Skin epidermis (tissue), 12 donors: ENCODE data around the gene PEPD.
A peak's percentile ranks its signal among the peaks of the same experiment; 100 is the strongest.

Source experiments
- H3K27ac ChIP-seq, 21 experiments: fragments of 200-600 bp; sonication (generic) in 11 of 21; one replicate each; pipeline ENCODE4 v1.5.0; 2020; ENCODE audit warnings: mild to moderate bottlenecking in 3 of 21, inconsistent platforms in 2 of 21, moderate library complexity in 2 of 21
- H3K4me3 ChIP-seq, 7 experiments: fragments of 200-600 bp; sonication (generic) in 2 of 7; one replicate each; pipeline ENCODE4 v1.5.0; 2020; ENCODE audit warnings: inconsistent platforms in 2 of 7, mild to moderate bottlenecking in 2 of 7, moderate library complexity in 1 of 7

PEPD gene

DNA sequence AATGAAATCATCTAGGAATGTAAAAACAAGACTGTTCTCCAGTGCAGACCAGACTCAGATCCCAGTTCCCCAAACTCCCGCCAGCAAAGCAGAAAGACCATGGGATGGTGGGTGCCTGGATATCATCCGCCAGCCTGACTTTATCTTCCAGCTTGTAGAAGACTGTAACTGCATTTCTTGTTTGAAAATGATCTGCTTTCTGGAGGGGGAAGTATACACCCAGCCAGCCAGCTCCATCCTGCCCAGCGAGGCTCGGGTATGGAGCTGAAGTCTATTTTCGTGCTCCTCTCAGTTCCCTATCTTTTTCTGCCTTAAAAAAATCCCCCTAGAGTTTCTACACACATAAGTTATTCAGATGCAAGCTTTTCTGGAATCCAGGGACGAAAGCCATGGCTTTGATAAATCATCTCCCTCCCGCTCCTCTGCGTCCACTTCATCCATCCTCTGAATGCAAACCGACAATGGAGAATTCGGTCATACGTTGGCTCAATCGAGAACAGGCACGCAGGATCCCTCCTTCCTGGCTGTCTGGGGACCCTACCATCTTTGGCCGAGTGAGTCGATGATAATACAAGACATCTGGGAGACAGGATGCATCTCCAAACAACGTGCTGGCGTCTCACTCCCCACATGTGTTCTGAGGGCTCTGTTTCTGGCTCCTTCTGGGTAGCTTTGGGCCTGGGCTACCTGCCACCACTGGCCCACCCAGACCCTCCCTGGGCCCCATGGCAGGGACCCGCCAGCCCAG lies 116.9 kb downstream of the PEPD start:
- Histone ChIP-seq H3K4me3 (no peak overlapping the region), H3K27ac (peak overlapping the region in 4 of 21 experiments; percentile 14 to 65 (median 25))

DNA sequence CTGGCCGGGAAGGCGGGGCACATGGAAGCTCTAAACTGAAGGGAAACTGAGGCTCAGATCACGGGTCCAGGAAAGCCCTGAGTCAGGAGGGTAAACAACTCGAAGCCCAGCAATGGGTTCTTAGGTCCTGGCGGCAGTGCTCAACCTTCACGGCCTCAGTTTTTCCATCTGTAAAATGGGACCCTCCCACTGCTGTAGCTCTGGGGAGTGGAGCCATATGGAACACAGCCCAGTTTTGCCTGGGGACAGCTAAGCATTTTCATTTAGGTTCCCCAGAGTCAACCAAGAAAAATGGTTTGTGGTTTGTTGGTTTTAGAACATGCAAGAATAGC lies 117.7 kb downstream of the PEPD start:
- peak overlapping the region in 2 of 21 experiments; percentile 29 to 65 for H3K27ac ChIP-seq

DNA sequence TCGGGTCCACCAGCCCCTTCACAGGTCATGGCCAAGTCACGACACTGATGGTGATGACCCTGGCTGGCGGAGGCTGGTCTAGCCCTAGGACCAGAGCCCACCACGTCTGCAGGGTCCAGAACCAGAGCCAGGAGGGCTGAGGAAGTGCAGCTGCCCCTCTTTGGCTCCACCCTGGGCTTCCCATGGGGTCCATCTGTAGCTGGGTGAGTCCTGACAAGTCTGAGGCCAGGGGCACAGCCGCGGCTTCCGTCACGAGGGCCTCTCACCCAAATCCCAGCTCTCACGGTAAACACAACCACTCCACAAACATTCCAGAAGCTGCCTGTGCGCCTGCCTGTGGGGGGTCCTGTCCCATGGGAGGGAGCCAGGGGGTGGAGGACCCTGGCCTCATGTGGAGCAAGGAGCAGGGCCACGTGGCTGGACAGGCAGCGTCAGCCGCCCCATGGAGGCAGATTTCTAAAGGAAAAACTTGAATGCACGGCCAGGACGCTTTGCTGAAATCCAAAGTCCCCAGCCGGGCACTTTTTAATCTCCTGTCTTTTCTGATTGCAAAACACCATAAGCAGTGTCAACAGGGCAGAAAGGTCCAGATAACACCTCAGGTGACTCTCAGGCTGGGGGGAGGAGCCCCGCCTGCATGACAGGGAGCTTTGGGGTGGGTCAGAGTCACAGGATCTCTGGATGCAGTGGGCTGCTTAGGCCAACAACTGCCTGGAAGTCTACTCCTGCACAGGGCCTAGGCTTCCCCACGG lies 118.2 kb downstream of the PEPD start:
- H3K4me3 ChIP-seq: no peak overlapping the region
- peak overlapping the region in 1 of 21 experiments; percentile 65 for H3K27ac ChIP-seq

More for the DNA sequence above, 117.7 kb downstream of the PEPD start:
- H3K4me3 ChIP-seq: no peak overlapping the region

DNA sequence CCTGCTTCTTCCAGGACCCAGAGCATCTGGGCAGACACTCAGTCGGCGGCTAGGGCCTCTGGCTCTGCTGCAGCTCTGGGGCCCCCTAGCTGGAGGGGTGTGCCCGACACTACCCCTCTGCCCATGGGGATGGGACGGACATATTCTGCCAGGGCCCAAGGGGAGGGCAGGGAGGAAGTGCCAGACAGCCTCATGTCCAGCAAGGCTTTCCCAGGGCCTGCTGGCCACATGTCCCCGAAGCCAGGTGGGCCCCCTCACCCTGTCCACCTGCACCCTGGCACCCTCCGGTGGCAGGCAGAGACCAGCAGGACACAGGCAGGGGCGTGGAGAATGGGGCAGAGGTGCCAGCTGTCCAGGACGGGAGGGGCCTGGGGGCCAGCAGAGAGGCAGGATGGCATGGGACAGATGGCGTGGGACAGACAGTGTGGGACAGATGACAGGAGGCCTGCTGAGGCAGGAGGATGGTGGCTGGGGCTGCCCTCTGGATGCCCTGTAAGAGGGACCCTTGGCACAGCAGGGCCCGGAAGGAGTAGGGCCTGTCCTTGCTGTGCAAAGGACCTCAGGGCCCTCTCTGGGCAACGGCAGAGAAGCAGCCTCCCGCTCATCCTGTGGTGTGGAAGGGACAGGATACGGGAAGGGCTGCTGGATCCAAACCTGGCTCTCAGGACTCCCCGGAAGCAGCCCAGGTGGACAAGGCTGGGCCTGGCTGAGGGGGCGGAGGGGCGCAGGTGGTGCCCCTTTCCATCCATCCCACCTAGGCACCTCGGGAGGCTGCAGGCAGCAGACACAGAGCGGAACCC lies 119.0 kb downstream of the PEPD start:
- H3K4me3 ChIP-seq: no peak overlapping the region
- H3K27ac ChIP-seq: no peak overlapping the region

DNA sequence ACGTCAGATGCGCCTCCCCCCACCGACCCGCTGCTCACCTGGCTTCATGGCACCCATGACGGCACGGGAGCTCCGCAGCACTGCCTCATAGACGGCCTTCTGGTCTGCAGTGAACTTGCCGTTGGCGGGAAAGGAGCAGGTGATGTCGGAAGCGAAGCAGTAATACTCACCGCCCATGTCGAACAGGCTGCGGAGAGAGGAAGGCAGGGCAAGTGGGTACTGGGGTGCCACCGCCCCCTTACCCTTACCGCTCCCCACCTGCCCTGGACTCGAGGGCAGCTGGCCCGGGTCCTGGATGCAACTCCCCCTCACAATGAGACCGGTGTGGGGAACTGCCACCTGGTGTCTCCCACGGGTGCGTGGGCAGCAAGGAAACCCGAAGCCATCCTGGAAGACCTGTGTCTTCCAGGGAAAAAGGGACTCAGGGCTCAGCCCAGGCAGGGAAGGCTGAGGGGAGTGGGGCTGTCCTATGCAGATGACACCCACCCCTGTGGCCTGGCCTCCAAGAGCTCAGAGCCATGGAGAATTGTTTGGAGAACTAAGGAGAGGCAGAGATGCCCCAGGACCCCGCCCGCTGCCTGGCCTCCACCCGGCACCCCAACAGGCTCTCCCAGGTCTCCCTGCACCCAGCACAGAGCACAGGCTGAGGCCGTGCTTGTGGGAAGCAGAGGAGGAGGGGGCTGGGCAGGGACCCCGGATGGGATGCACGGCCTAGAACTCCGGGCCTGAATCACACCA lies 119.7 kb downstream of the PEPD start:
- no peak overlapping the region for H3K27ac ChIP-seq

DNA sequence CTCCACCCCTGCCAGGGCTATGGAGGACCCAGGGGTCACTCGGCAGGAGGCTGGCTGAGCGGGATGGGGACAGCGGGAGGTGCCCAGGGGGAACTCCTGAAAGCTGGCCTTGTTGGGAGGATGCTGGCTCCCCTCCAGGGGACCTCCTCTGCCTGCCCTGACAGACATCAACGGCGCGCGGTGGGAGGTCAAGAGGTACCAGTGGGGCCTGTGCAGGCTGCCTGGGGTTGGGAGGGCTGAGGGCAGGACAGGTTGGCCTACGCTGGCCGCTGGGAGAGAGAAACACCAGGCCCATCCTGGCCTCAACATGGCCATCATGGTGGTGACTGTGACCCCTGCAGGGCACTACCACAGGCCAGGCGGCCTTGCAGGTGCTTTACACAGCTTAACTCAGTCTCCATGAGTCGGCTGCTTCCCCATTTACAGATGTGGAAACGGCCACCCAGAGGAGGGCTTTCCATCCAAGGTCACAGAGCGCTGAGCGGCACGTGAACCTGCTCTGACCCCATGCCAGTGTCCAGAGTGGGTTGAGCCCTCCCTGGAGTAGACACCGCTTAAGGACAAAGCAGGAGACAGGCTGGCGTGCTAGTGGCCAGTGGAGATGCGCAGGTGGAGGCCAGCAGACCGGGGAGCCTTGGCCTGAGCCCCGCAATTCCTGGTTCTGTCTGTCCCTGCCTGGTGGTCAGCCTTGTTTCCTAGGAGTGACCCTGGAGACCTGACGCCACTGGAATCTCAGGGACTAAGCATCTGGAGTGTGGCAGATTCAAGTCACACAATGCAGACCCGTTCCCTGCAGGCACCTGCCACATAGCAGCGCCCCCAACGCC lies 120.5 kb downstream of the PEPD start:
- H3K27ac ChIP-seq: no peak overlapping the region
- H3K4me3 ChIP-seq: no peak overlapping the region

More for the DNA sequence above, 119.7 kb downstream of the PEPD start:
- no peak overlapping the region for H3K4me3 ChIP-seq

DNA sequence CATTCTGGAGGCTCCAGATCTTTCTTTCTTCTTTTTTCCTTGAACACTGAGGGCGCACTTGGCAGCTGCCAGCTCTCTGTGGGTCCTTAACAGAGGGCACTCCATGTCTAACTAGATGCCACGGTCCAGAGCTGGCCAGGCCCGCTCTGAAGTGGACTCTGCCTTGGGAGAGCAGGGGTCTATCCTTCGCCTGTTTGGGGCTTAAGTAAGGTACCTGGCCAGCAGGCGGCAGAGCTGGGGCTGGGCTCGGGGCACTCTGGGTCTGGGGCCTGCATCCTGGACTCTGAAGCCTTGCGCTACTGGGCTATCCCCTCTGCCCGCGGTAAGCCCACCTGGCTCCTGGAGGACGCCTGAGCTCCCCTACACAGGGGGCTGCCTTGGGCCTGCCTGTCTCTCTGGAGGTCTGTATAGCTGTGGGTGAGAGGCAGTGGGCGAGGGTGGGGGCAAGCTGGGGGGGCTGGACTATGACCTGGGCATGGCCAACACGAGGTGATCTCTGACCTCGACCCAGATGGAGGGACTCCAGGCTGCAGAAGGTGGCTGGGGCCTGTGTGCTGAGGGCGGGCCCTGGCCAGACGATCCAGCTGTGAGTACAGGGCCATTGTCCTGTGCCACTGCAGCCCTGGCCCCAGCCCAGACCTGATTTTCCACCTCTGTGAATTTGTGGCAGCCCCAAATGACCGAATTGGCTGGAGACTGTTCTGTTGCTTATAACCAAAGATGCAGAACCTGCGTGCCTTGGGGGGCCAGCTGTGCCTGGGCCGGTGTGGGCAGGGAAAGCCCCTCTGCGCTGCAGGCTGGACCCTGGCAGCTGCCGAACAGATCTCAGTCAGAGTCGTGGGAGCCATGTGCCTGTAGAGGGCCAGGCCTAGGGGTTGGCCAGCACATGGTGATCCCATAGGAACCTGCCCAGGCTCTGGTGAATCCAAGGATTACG lies 121.6 kb downstream of the PEPD start:
- Histone ChIP-seq H3K27ac (no peak overlapping the region), H3K4me3 (no peak overlapping the region)

DNA sequence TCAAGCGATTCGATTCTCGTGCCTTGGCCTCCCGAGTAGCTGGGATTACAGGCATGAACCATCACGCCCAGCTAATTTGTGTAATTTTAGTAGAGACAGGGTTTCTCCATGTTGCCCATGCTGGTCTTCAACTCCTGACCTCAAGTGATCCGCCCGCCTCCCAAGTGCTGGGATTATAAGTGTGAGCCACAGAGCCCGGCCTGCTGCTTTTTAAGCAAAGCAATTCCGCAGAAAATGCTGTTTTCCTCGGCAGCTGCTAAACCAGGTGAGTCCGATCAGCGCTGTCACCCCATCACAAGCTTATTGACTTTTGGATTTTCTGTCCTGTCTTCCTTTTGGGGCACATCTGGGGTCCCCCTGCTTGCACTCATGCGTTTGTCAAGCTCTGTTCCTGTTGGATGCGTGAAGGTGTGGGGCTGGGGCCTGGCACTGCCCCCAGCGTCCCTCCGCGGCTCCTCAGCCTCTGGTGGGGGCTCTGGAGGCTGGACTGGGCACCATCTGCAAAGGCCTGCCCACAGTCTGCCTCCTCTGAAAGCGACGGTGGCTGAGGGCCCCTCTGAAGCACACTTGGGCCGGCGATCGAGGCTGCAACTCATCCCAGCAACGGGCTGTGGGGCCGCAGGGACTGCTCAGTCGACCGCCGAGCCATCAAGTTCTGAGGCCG lies 122.4 kb downstream of the PEPD start:
- no peak overlapping the region for H3K4me3 ChIP-seq
- no peak overlapping the region for H3K27ac ChIP-seq

DNA sequence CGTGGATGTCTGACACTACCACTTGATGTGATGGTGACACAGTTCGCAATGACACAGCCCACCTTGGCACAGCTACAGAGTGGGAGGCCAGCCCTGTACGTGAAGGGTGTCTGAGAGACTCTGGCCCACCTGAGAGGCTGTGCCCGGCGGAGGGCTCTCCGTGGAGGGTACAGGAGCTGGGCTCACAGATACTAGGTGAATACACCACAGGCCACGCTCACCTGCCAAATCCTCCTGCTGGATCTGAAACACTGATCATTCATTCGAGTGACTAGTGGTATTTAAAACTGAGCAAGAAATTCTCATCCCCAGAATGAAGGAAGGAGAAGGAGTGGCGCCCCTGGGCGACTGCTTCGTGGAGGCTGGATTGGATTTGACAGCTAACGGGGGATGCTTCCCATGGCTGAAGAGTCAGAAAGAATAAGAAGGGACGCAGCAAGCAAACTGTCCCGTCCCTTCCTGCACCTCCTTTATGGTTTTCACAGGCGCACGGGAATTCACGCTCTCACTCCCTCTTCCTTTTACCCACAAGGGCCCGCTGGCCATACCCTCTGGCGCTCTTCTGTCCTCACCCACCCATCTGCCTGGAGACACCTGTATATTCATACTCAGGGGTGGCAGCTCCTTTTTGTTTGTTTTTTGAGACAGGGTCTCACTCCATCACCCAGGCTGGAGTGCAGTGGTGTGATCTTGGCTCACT lies 123.1 kb downstream of the PEPD start:
- Histone ChIP-seq H3K4me3 (no peak overlapping the region), H3K27ac (no peak overlapping the region)

DNA sequence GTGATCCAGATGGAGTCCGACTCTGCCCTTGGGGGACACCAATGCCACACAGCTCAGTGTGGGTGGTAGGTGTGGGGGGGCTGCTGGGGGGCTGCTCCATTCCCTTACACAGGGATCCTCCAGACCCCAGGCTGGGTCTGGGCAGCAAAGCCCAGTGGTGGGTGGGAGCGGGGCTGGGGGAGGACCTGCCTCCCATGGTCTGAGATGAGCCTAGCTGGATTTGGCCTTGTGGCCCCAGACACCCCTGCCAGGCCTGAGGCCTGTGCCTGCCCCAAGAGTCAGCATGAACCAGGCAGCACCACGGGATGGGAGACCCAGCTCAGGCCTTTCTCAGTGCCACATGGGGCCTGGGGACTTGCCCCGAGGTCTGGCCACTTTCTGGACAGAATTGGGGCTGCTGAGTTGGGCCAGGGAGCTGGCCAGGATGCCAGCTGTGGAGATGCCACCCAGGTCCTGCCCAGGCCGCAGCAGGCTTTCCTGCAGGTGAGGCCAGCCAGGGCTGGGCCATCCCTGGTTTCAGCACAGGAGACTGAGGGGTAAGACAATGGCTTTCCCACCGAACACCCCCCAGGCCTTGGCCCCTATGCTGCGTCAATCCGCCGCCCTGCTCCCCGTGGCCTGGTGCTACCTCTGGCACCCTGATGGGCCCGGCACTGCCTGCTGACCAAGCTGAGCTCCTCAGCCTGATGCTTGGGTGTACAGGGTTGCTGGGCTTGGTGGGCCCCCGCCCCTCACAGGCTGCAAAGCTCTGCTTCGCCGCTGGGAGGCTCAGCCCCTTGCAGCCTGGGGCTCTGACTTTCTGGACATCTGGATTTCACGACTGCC lies 123.8 kb downstream of the PEPD start:
- H3K4me3 ChIP-seq: no peak overlapping the region
- H3K27ac ChIP-seq: peak overlapping the region in 1 of 21 experiments; percentile 7

DNA sequence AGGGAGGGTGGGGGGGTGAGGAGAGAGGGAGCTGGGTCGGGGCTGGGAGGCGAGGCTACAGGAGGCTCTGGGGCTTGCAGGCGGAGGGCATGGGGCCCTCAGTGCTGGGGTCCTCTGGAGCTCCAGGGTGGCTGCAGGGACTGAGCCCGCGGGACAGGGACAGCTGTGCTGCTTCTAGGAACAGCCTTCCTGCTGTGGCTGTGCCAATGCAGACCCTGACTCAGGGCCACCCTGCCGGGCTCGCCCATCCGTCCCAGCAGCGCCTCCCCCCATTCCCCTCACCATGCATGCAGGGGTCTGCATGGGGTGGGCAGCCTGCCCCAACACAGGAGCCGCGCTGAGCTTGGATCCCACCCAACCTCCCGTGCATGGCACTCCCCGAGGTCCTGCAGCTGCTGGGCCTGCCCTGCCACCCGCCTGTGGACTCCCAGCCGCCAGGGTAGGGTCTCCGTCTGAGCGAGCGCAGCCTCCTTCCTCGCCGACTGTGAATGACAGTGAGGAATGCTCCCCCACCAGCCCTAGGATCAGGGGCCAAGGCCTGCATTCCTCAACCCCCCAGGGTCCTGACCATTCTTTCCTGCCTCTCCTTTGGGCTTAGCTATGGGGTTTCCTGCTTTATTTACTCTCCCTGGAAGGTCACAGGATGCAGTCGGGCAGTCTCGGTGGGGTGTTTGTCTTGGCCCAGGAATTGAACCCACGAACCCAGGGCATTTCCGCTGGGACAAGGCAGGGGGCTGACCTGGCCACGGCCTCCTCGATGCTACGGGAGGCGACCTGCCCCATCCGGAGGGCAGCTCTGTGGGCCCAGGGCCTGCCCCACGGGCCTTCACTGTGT lies 124.7 kb downstream of the PEPD start:
- Histone ChIP-seq H3K4me3 (no peak overlapping the region), H3K27ac (no peak overlapping the region)

DNA sequence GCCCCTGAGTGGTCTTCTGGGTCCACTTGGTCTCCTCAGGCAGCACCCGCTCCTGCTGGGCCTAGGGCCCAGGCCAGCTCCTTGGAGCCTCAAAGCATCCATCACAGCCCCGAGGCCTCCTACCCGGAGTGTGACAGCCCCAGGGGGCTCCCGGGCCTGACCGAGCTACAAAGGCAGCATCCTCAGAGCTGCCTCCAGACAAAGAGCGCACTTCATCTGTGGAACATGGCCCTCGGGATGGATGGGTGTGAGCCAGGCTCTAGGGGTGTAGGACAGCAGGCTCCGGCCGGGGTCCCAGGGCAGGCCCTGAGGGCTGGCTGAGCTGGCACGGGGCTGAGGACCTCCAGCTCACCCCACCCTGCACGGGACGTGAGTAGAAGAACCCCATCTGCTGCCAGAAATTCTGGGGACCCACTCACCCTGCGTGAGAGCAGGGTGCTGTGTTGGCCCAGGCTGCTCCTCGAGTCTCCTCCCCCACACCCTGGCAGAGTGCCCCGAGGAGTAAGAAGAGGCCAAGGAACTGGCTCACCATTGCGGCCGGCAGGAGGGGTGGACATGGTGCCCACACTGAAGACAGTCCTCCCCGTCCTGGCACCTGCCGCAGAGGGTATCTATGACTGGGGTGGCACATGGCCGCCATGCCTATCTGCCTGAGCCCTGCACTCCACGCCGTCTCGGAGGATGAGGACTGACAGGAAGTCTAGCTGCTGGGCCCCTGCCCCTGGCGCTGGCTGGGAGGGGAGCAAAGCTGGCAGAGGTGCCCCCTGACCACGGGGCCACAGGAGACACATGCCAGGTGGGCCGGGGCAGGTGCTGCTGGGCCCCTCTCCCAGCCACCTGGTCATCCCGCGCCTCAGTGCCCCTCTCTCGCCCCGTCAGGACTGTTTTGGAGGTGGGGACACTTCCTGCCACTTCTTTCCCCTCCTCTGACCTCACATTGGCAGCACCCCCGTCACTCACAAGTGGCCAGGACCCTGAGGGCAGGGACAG lies 125.7 kb downstream of the PEPD start:
- H3K27ac ChIP-seq: peak overlapping the region in 2 of 21 experiments; percentile 15 to 31
- no peak overlapping the region for H3K4me3 ChIP-seq

DNA sequence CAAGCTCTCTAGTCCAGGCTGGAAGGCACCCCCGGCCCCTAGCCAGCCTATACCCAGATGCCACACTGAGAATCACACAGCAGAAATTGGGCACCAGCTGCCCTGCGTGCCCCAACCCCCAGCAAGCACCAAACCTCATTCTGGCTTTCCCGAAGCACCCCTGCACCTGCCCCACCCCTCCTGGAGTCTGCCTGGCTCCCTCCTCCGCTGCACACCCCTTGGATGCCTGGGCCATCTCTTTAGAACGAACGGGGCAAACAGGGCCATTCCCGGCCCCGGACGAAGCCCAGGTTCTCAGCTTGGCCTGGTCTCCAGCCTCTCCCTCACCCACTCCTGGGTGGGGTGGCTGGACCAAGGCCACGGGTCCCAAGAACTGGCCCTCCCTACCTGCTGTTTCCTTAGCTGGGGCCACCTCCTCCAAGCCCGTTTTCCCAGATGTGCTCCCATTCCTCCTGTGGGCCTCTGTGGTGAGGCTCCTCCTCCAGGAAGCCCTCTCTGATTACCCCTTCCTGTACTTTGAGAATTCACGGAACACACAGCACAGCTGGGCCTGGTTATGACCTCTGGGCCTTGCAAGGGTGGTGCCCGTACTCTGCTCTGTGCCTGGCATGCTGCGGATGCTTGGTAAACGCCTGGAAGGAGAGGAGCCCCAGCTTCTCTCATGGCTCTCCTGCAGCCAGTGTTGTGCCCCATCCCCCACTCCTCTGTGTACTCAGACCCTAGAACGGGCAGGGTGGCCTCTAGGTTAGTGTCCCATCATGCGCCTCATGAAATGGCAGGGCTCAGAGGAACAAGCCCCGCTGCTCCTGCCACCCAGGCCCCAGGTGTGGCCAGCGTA lies 126.6 kb downstream of the PEPD start:
- H3K27ac ChIP-seq: peak overlapping the region in 13 of 21 experiments; percentile 2 to 80 (median 20)
- no peak overlapping the region for H3K4me3 ChIP-seq
